Measurements from ENCODE around the gene CD151.

CD151 gene

GRCh38 chr11:832529-833113, at the start of gene CD151:
Gene CD151, plus strand, starts transcription at chr11:832952. Its CDS starts 3,118 bp downstream, at chr11:836070.
- no peak for TF ChIP-seq CTCF (IDR thresholded peaks at IDR 0.05; ENCODE audit: low read depth, low read length)
- no peak for DNase-seq (ENCODE audit: extremely low read depth, low read depth)

GRCh38 chr11:783581-784015, 49.2 kb upstream of the CD151 start:
- peak; percentile 93 for TF ChIP-seq CTCF (IDR thresholded peaks at IDR 0.05; ENCODE audit: low read depth, low read length)
- DNase-seq (ENCODE audit: extremely low read depth, low read depth) = peak; percentile 91

GRCh38 chr11:786235-787083, 46.3 kb upstream of the CD151 start:
- no peak for DNase-seq (ENCODE audit: extremely low read depth, low read depth)
- TF ChIP-seq CTCF (IDR thresholded peaks at IDR 0.05; ENCODE audit: low read depth, low read length) = no peak

- DNase-seq (ENCODE audit: extremely low read depth, low read depth) = no peak
- TF ChIP-seq CTCF (IDR thresholded peaks at IDR 0.05; ENCODE audit: low read depth, low read length) = no peak
These were observed 45.6 kb upstream of the CD151 start for GRCh38 chr11:787084-787675.

GRCh38 chr11:788009-788640, 44.6 kb upstream of the CD151 start:
- no peak for DNase-seq (ENCODE audit: extremely low read depth, low read depth)
- no peak for TF ChIP-seq CTCF (IDR thresholded peaks at IDR 0.05; ENCODE audit: low read depth, low read length)

- no peak for TF ChIP-seq CTCF (IDR thresholded peaks at IDR 0.05; ENCODE audit: low read depth, low read length)
- DNase-seq (ENCODE audit: extremely low read depth, low read depth) = no peak
These were observed 43.5 kb upstream of the CD151 start for GRCh38 chr11:788953-789940.
